GM18951 (cell line): ENCODE results near the gene SPATA46.

Source experiments
- POLR2A ChIP-seq: IDR thresholded peaks from 4 replicates; pipeline ENCODE4 v1.6.1; 2011; ENCODE audit warnings: mild to moderate bottlenecking; ENCODE audit not compliant: insufficient read length, insufficient read depth; ENCODE audit errors: extremely low read depth
- in situ Hi-C: fragments of 300-500 bp; cut with MboI; formaldehyde crosslinking; loops from one replicate; pipeline ENCODE4 v1.12.0; 2022; ENCODE audit warnings: low sequenced_read_pairs, mixed read lengths, inconsistent platforms; ENCODE audit not compliant: unreplicated experiment

Gene SPATA46

GRCh38 chr1:162404550-162405160, 28.0 kb upstream of the SPATA46 start:
- in situ Hi-C loops, result no loop called here
- TF ChIP-seq POLR2A, result no peak

GRCh38 chr1:162400790-162401355, 24.2 kb upstream of the SPATA46 start:
- no peak for TF ChIP-seq POLR2A
- in situ Hi-C loops, result no loop called here

GRCh38 chr1:162398999-162399580, 22.4 kb upstream of the SPATA46 start:
- in situ Hi-C loops, result no loop called here
- no peak for TF ChIP-seq POLR2A

- in situ Hi-C loops, result no loop called here
- no peak for TF ChIP-seq POLR2A
Observed at GRCh38 chr1:162397943-162398560, 21.4 kb upstream of the SPATA46 start.

GRCh38 chr1:162397039-162397448, 20.4 kb upstream of the SPATA46 start:
- in situ Hi-C loops, result no loop called here
- no peak for TF ChIP-seq POLR2A

GRCh38 chr1:162396201-162396906, 19.7 kb upstream of the SPATA46 start:
- in situ Hi-C loops, result no loop called here
- no peak for TF ChIP-seq POLR2A

GRCh38 chr1:162391790-162392563, 15.3 kb upstream of the SPATA46 start:
- in situ Hi-C loops, result no loop called here

GRCh38 chr1:162390396-162391185, 13.9 kb upstream of the SPATA46 start:
- in situ Hi-C loops, result no loop called here
- TF ChIP-seq POLR2A, result no peak

More at GRCh38 chr1:162391790-162392563, 15.3 kb upstream of the SPATA46 start:
- TF ChIP-seq POLR2A, result no peak

GRCh38 chr1:162389971-162390370, 13.3 kb upstream of the SPATA46 start:
- in situ Hi-C loops, result no loop called here
- TF ChIP-seq POLR2A, result no peak

- in situ Hi-C loops, result no loop called here
- no peak for TF ChIP-seq POLR2A
Observed at GRCh38 chr1:162389021-162389818, 12.6 kb upstream of the SPATA46 start.

GRCh38 chr1:162388615-162389014, 12.0 kb upstream of the SPATA46 start:
- in situ Hi-C loops, result no loop called here
- TF ChIP-seq POLR2A, result no peak
